HG02763 (cell line): ENCODE results near the gene TLR10.
A peak's percentile ranks its signal among the peaks of the same experiment; 100 is the strongest.

ENCODE experiments used
- ATAC-seq: cut with Tn5 transposase; IDR thresholded peaks from one replicate; pipeline ENCODE4 v1.9.1; 2021; ENCODE audit warnings: mild to moderate bottlenecking, moderate library complexity; ENCODE audit not compliant: unreplicated experiment

The TLR10 gene

GRCh38 chr4:38734911-38735310, 47.9 kb downstream of the TLR10 start:
- no peak for ATAC-seq

- no peak for ATAC-seq
Observed at GRCh38 chr4:38734446-38734845, 48.3 kb downstream of the TLR10 start.

GRCh38 chr4:38733663-38734062, 49.1 kb downstream of the TLR10 start:
- ATAC-seq, result no peak

GRCh38 chr4:38730830-38731646, 51.8 kb downstream of the TLR10 start:
- ATAC-seq, result peak; percentile 83

GRCh38 chr4:38730493-38730829, 52.3 kb downstream of the TLR10 start:
- ATAC-seq, result no peak

GRCh38 chr4:38728631-38729141, 54.1 kb downstream of the TLR10 start:
- no peak for ATAC-seq

- ATAC-seq, result no peak
Observed at GRCh38 chr4:38724475-38724808, 58.3 kb downstream of the TLR10 start.

- no peak for ATAC-seq
Observed at GRCh38 chr4:38723726-38724474, 58.9 kb downstream of the TLR10 start.

- ATAC-seq, result no peak
Observed at GRCh38 chr4:38723114-38723513, 59.7 kb downstream of the TLR10 start.
